Fibroblast of skin of scalp (primary cell): ENCODE measurements around the gene SLC25A48.
"Not testable (repeated sequence)": the region's sequence is repeated elsewhere in the genome, so short reads cannot be mapped to it uniquely, and the experiment has no call there.

Experiments
- DNase-seq: peaks from one replicate; pipeline ENCODE4 v3.0.0-alpha.2; 2013

SLC25A48 gene

GRCh38 chr5:135830384-135830700, 4.1 kb upstream of the SLC25A48 start:
- no peak for DNase-seq

DNA sequence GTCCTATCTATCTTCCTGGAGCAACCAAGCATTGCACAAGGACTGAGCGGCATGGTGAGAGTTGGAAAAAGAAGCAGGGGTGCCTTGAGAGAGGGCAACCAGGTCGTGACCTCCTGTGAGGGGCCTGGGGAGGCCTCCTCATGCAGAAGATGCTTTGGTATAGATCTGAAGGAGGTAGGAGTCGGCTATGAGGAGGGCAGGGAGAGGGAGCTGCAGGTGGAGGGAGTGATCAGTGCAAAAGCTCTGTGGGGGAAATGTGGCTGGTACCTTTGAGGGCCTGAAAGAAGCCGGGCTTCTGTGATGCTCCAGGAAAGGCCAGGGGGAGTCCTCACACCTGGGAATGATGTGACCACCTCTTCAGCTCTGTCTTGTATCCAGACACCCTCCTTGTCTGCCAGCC, 3.6 kb upstream of the SLC25A48 start:
- no peak for DNase-seq

DNA sequence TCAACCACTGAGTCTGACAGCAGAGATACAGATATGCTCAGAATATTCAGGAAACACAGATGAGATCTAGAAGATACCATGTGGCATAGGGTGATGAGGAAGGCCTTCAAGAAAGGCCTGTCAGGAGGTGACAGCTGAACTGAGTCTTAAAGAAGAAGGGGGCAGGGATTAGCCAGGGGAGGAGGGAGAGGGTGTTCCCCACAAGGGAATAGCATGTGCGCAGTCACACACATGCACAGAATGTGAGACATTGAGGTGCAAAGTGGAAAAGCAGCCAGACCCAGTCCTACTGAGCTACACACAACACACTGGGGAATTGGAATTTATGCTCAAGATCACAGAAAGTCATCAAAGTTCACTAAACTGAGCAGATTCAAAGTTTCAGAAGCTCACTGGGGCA, 3.0 kb upstream of the SLC25A48 start:
- no peak for DNase-seq

DNA sequence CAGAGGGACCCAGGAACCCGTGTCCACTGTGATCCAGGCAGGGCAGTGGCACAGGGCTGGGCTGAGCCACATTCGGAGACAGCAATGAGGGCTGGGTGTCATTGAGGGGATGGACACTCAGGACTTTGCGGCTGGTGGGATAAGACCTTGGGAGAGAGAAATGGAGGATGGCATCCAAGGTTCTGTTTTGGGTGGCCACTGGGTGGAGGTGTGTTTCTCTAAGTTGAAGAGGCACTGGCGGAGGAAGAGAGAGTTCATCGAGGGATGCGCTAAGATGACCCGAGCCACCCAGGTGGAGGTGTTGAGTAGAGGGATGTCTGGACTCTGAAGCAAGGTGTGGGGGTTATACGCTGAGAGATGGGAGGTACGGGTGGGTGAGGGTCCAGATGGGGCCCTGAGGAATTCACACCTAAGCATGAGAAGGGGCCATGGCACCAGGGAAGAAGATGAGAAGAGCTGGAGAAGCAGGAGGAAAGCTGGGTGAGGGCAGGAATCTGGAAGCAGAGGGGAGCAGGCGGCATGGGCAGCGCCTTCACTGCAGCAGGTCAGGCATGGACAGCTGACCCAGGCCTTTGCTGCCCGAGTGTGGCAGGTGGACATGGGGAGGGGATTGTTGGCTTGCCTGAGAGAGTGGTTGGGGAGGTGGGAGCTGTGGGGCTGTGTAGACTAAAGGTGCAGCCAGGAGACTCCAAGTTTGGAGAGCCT, 2.5 kb upstream of the SLC25A48 start:
- no peak for DNase-seq

GRCh38 chr5:135832941-135833920, 1.2 kb upstream of the SLC25A48 start:
- no peak for DNase-seq

- DNase-seq = no peak
Observed at GRCh38 chr5:135833961-135834638, 363 bp upstream of the SLC25A48 start.

DNA sequence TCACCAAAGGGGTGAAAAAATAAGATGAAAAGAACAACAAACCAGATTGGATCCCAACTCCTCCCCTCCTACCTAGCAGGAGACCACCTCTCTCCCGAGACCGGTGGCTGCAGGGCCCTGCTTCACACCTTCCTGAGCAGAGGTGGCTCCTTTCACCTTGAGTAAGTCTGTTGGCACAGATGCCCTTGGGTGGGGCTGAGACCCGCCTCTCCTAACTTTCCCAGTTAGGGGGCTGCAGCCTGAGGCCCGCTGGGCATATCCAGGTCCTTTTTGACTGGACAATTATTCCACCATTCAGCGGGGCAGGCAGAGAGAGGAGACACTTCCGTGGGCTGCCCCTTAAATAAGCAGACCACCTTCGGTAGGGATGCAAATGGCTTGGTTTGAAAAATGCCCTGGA, 1.3 kb downstream of the SLC25A48 start:
- DNase-seq = no peak

GRCh38 chr5:135838395-135838794, 3.9 kb downstream of the SLC25A48 start:
- DNase-seq = not testable (repeated sequence)

- no peak for DNase-seq
Observed at GRCh38 chr5:135839566-135839965, 5.1 kb downstream of the SLC25A48 start.

DNA sequence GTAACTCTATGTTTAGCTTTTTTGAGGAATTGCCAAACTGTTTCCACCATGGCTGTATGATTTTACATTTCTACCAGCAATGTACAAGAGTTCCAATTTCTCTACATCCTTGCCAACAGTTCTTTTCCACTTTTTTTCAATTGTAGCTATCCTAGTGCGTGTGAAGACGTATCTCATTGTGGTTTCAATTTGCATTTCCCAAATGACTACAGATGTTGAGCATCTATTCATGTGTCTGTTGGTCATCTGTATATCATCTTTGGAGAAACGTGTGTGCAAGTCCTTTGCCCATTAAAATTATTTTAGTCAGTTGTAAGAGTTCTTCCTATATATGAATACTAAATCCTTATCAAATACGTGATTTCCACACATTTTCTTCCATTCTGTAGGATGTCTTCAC, 6.5 kb downstream of the SLC25A48 start:
- no peak for DNase-seq

DNA sequence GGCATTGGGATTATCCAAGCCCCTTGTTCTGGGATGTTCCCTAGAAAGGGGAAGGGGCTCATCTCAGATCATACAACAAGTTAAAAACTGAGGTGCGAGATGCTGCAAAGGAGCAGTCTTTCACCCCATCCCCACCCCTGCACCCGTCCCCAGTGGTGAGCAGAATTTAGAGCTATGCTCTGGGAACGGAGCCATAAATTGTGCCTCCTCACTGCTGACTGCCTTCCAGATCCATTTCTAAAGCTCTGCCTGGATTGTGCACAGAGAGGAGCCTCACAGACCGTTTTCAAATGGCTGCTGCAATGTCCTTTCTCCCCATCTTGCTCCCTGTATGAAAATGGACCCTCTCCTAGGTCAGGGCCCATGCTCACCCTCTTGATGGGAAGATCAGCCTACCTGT, 8.3 kb downstream of the SLC25A48 start:
- no peak for DNase-seq

GRCh38 chr5:135843571-135844337, 9.3 kb downstream of the SLC25A48 start:
- DNase-seq = no peak

GRCh38 chr5:135846311-135846710, 11.8 kb downstream of the SLC25A48 start:
- DNase-seq = no peak

DNA sequence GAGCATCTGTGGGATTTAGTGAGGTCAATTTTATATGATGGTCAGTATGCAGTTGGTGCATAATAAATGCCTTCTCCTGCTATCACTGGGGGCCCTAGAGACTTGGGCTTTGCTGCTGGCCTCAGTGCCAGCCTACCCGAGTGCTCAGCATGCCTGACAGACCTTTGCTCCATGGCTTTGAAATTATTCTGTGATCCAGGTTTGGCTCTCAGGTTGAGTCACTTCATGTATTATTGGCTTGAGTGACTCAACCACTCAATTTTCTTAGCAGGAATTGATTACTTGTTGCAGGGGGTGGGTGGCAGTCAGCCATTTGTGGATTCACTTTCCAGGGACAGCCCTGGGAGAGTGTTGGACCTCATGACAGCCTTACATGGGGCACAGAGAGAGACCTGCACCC, 13.5 kb downstream of the SLC25A48 start:
- DNase-seq = no peak

DNA sequence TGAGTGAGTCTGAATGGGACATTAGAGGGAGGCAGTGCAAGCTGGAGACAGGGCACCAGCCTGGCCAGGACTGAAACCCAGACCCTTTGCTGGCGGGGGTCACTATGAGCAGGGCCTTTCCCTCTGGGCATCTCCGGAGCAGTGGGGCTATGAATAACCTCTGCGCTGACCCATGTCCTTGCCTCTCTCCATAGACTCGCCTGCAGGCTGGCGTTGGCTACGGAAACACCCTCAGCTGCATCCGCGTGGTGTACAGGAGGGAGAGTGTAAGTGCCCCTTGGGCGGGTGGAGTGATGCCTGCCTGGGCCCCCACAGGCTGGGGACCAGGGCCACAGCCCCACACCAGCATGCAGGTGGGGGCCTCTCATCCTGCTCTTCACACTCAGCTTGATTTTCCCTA, 15.8 kb downstream of the SLC25A48 start:
- no peak for DNase-seq

DNA sequence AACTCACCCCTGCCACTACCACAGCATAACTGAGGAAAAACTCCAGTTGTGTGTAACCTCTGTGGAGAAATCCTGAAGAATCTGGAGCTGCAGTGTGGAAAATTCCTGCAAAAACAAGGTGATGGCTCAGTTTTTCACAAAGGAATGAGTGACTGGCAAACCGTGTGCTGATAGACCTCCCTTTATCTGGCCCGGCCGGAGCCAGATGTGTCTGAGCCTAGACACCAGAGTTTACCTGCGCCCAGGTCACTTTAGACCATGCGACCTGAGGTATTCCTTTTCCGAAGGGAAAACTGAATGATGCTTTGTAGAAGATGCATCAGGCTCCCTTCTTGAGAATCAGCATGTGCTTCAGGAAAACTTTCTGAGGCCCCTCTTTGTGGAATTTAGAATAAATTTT, 16.2 kb downstream of the SLC25A48 start:
- no peak for DNase-seq

DNA sequence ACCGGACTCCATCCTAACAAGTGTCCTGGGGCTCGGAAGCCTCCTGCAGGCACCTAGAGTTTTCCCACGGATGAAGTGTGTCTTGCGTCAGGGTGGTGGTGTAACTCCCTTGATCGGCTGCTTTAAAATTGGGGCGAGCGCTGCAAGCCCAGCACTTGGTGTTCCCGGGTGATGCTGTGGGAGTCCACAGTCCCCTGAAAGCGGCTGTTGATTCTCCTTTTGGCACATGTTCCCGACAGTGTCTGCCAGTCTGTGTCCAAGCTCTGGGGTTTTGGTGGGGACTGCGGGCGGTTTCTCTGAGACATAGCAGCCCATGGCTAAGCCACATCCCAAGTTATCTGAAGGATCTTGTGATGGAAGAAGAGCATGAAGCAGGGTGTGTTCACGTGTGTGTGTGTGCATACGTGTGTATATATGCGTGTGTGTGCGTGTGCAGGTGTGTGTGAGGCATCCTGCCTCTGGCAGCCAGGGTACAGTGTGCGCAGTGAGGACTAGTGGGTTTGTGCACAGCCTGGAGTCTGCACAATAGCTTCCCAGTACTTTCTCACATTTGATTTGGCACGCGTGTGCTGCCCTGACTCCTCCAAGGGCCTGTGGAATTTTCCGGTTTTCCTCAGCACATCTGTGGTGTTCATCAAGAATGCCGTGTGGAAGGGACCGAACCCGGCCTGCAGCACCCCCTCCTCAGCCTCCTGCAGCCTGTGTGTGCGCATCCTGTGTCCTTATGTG, 16.9 kb downstream of the SLC25A48 start:
- DNase-seq = no peak

- DNase-seq = no peak
Observed at GRCh38 chr5:135851915-135852845, 17.7 kb downstream of the SLC25A48 start.

DNA sequence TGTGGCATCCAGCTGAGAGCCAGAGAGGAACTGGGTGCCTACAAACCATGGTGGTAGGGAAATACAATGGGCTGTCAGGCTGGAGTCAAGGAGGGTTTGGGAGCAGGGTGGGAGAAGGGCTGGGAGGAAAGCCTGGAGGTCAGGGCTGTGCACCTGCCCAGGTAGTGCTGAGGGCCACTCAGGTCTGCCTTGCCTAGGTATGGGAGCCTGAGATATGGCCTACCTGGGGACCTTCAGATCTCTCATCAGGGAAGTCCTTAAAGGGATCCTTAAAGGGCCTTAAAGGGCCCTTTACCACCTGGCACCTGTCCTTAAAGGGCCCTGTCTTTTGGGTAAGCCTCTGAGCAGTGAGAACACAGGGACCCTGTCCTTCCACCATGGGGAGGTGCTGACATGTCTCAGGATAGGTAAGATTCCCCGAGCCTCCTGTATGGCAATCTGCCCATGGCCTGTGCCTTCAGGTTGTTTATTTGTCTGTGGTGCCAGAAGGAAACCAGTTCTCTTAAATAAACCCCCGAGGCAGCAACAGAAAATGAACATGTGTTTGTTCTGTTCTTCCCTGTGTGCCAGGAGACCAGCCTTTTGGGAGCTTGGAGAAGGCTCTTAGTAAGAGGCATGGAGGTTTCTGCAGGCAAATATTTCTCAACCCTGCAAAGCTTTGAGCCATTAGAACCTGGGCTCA, 23.3 kb downstream of the SLC25A48 start:
- no peak for DNase-seq

- DNase-seq = not testable (repeated sequence)
Observed at GRCh38 chr5:135859186-135859585, 24.7 kb downstream of the SLC25A48 start.
